ENCODE measurements around the gene FBP1.

FBP1 gene

GRCh38 chr9:94655739-94656138 is 16.4 kb upstream of the FBP1 start:
- TF ChIP-seq ZFX (IDR thresholded peaks at IDR 0.05; ENCODE audit: borderline replicate concordance) (no peak), CTCF (IDR thresholded peaks at IDR 0.05) (no peak)
- H3K27ac ChIP-seq: no peak overlapping the region

- TF ChIP-seq CTCF (IDR thresholded peaks at IDR 0.05): no peak
- no peak for TF ChIP-seq ZFX (IDR thresholded peaks at IDR 0.05; ENCODE audit: borderline replicate concordance)
- no peak overlapping the region for H3K27ac ChIP-seq
Measured at GRCh38 chr9:94654165-94654894, 15.0 kb upstream of the FBP1 start.

- TF ChIP-seq ZFX (IDR thresholded peaks at IDR 0.05; ENCODE audit: borderline replicate concordance) (no peak), CTCF (IDR thresholded peaks at IDR 0.05) (no peak)
- H3K27ac ChIP-seq: no peak overlapping the region
Measured at GRCh38 chr9:94650949-94651348, 11.6 kb upstream of the FBP1 start.

- no peak for TF ChIP-seq CTCF (IDR thresholded peaks at IDR 0.05)
- no peak for TF ChIP-seq ZFX (IDR thresholded peaks at IDR 0.05; ENCODE audit: borderline replicate concordance)
- no peak overlapping the region for H3K27ac ChIP-seq
Measured at GRCh38 chr9:94649100-94649819, 9.9 kb upstream of the FBP1 start.

- no peak overlapping the region for H3K27ac ChIP-seq
- TF ChIP-seq CTCF (IDR thresholded peaks at IDR 0.05) (no peak), ZFX (IDR thresholded peaks at IDR 0.05; ENCODE audit: borderline replicate concordance) (no peak)
Measured at GRCh38 chr9:94648185-94648584, 8.9 kb upstream of the FBP1 start.

GRCh38 chr9:94645901-94646300 is 6.6 kb upstream of the FBP1 start:
- TF ChIP-seq CTCF (IDR thresholded peaks at IDR 0.05) (no peak), ZFX (IDR thresholded peaks at IDR 0.05; ENCODE audit: borderline replicate concordance) (no peak)
- H3K27ac ChIP-seq: no peak overlapping the region

- TF ChIP-seq CTCF (IDR thresholded peaks at IDR 0.05): no peak
- TF ChIP-seq ZFX (IDR thresholded peaks at IDR 0.05; ENCODE audit: borderline replicate concordance): no peak
- no peak overlapping the region for H3K27ac ChIP-seq
Measured at GRCh38 chr9:94644543-94644942, 5.2 kb upstream of the FBP1 start.

All from 22Rv1 (cell line).